BE2C (cell line): Measurements from ENCODE around the gene ASS1.

Source experiments
- DNase-seq: peaks from one replicate; pipeline ENCODE4 v3.0.0-alpha.2; 2020
- H3K27me3 ChIP-seq: fragments of 250-450 bp; sonication (Bioruptor Pico); 2 replicates; pipeline ENCODE4 v1.5.1; 2020; ENCODE audit warnings: mild to moderate bottlenecking
- H3K36me3 ChIP-seq: fragments of 250-450 bp; sonication (Bioruptor Pico); 2 replicates; pipeline ENCODE4 v1.5.1; 2020; ENCODE audit warnings: mild to moderate bottlenecking
- H3K4me1 ChIP-seq: fragments of 250-450 bp; sonication (Bioruptor Pico); 2 replicates; pipeline ENCODE4 v1.5.1; 2020
- H3K4me3 ChIP-seq: 2 replicates; pipeline ENCODE4 v1.5.1; 2011; ENCODE audit warnings: low read depth, low read length
- H3K9me3 ChIP-seq: fragments of 250-450 bp; sonication (Bioruptor Pico); 2 replicates; pipeline ENCODE4 v1.5.1; 2020
- TF ChIP-seq, protein P1 (sequence below): IDR thresholded peaks from 2 replicates; pipeline ENCODE4 v1.5.1; 2012; ENCODE audit warnings: mild to moderate bottlenecking, low read depth, low read length

The ASS1 gene

DNA sequence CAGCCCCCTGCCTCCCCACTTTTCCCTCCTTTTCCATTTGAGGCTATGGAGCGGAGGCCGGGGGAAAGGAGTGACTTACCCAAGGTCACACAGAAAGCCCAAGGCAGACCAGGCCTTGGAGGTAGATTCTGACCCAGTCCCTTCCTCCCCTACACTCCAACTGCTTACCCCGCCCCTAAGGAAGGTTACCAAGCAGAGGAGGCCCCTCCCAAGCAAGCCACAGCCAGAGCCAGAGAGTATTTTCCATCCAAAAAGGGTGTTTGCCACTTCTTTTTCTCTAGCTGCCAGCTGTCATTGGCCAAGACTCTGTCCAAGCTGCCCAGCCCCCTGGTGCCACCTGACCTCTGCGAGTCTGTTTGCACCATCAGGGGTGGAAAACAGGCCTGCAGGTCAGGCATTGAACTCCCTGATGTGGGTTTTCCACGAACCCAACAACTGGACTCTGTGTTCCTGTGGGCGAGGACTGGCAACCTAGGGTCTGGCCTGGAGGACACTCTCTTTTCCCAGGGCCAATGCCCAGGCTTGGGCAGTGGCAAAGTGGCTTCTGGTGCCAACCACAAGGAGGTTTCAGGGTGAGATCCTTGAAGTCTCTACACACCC lies 6.3 kb upstream of the ASS1 start:
- Histone ChIP-seq H3K4me3 (no peak overlapping the region), H3K36me3 (no peaks in the 10 kb centered on the region), H3K27me3 (no peaks in the 10 kb centered on the region), H3K9me3 (no peaks in the 10 kb centered on the region), H3K4me1 (peaks cover 2% of the 10 kb centered on the region; the same call in 1 of the 2 replicates)
- TF ChIP-seq, protein P1, sequence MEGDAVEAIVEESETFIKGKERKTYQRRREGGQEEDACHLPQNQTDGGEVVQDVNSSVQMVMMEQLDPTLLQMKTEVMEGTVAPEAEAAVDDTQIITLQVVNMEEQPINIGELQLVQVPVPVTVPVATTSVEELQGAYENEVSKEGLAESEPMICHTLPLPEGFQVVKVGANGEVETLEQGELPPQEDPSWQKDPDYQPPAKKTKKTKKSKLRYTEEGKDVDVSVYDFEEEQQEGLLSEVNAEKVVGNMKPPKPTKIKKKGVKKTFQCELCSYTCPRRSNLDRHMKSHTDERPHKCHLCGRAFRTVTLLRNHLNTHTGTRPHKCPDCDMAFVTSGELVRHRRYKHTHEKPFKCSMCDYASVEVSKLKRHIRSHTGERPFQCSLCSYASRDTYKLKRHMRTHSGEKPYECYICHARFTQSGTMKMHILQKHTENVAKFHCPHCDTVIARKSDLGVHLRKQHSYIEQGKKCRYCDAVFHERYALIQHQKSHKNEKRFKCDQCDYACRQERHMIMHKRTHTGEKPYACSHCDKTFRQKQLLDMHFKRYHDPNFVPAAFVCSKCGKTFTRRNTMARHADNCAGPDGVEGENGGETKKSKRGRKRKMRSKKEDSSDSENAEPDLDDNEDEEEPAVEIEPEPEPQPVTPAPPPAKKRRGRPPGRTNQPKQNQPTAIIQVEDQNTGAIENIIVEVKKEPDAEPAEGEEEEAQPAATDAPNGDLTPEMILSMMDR, result no peak
- no peak for DNase-seq

DNA sequence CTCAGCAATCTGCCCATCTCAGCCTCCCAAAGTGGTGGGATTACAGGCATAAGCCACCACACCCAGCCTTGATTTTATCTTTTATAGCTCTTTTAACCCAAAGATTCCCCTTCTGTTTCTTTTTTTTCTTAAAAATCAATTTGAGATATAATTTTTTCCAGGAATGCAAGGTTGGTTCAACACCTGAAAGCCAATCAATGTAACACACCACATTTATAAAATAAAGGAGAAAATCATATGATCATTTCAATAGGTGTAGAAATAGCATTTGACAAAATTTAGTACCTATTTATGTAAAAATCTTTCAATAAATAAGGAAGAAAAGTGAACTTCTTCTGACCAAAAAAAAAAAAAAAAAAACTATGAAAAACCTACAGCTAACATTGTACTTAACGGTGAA lies 3.7 kb upstream of the ASS1 start:
- TF ChIP-seq, protein P1, result no peak
- Histone ChIP-seq H3K4me3 (no peak overlapping the region), H3K9me3 (no peaks in the 10 kb centered on the region), H3K36me3 (no peaks in the 10 kb centered on the region), H3K4me1 (no peaks in the 10 kb centered on the region), H3K27me3 (no peaks in the 10 kb centered on the region)
- DNase-seq, result no peak

DNA sequence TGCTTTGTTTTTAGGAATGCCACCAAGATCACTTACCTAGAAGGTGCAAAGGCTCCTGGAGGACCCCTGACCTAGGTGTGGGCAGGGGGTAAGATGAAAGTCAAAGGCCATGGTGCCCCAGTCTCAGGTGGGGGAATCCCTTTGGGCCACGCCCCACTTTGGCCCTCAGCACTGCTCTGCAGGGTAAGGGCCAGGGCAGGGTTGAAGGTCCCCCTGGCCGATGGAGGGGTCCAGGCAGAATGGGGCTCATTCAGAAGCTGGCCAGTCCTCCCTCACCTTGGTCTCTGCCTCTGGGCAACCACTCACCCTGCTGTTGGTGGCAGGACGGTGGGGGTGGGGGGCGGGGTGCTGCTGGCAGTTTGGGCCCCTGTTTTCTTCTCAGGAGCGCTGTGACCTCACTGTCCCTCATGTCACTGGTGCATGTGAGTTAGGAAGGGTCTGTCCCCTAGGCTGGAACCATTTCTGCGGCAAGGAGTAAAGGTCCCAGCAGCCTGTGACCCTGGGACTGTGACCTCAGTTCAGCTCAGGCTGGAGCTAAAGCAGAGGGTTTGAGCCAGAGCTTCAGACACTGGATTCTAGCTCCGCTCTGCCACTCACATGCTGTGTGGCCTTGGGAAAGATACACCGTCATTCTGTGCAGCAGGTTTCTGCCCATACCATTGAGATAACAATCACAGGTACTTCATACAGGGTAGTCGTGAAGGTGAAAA lies 1.9 kb upstream of the ASS1 start:
- TF ChIP-seq, protein P1, result no peak
- Histone ChIP-seq H3K4me1 (peaks cover 15% of the 10 kb centered on the region), H3K9me3 (no peaks in the 10 kb centered on the region), H3K36me3 (no peaks in the 10 kb centered on the region), H3K4me3 (no peak overlapping the region), H3K27me3 (no peaks in the 10 kb centered on the region)
- DNase-seq, result no peak

DNA sequence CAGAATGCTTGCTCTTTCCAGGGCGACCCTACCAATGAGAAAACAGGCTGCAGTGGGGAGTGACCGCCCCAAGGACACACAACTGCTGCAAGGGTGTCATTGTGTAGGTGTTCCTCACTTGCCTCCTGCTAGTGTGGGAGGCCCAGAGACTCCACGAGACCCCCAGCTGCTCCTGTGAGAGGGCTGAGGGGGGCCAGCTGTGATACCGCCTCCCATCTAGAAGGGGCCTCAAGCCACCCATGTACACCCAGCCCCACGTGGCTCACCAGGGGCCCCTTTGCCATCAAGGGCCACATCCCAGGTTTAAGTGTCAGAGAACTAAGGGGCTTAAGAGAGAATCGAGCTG lies 1.3 kb upstream of the ASS1 start:
- Histone ChIP-seq H3K4me1 (peaks cover 20% of the 10 kb centered on the region), H3K4me3 (no peak overlapping the region), H3K36me3 (no peaks in the 10 kb centered on the region), H3K9me3 (no peaks in the 10 kb centered on the region), H3K27me3 (no peaks in the 10 kb centered on the region)
- DNase-seq, result no peak
- TF ChIP-seq, protein P1, result no peak

DNA sequence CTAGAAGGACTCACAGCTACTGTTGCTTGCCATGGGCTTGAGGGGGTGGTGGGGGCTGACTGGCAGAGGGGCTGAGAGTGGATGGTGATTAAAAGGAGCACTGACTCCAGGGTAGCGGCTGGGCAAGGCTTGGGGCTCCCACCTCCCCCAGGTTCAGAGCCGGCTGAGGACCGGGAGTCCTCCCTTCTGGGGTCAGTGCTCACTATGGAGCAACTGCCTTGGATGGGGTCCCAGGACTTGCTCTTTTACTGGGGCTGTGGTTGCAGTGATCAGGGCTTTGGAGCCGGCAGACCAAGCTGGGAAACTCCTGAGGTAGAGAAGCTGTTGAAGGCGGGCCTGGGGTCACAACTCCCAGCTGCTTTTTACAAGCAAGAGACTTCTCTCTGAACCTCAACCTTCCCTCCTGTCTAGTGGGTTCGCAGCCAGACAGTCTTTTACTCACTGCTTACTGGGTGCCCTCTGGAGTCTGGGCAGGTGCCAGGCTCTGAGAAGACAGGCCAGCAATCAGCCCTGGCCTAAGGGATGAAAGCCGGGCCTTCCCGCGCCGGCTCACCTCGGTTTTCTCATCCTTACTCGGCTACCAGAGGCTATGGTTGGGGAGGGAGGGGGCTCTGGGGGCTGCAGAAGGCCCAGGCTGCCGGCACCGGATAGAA lies 795 bp upstream of the ASS1 start:
- DNase-seq, result no peak
- peaks cover 20% of the 10 kb centered on the region for H3K4me1 ChIP-seq
- no peaks in the 10 kb centered on the region for H3K36me3 ChIP-seq
- TF ChIP-seq, protein P1, result no peak
- no peaks in the 10 kb centered on the region for H3K9me3 ChIP-seq
- H3K27me3 ChIP-seq, result no peaks in the 10 kb centered on the region
- peak overlapping the region; percentile 83; the same call in 1 of the 2 replicates for H3K4me3 ChIP-seq
